SK-N-SH (cell line): ENCODE data around the gene ALAD. TPM values are rescaled to one million over a fixed set of nuclear protein-coding genes. Genes with fewer than 3 reads are reported as not detected.

Source experiments
- CTCF ChIA-PET: fragments of 300-600, 350-600 bp; formaldehyde crosslinking; extraction: SDS; loops from one replicate; lab custom pipeline; 2021; lab: Yijun Ruan, JAX
- POLR2A ChIA-PET: fragments of 350-600 bp; sonication (Branson Sonifier 250); formaldehyde crosslinking; extraction: SDS; loops from one replicate; lab custom pipeline; 2020; ENCODE audit warnings: antibody characterized with exemption, inconsistent platforms; lab: Yijun Ruan, JAX
- DNase-seq: peaks from one replicate; pipeline ENCODE4 v3.0.0; 2012
- H2AFZ ChIP-seq: fragments of 200-600 bp; sonication (generic); 2 replicates; pipeline ENCODE4 v1.8.1; 2016; ENCODE audit warnings: antibody characterized with exemption, mild to moderate bottlenecking, low read depth
- H3F3A ChIP-seq: fragments of 200-600 bp; sonication (generic); replicated peaks from 2 replicates; pipeline ENCODE3; 2016; ENCODE audit warnings: antibody characterized with exemption, mild to moderate bottlenecking; ENCODE audit not compliant: insufficient read depth
- H3K27ac ChIP-seq, 2 experiments: fragments of 200-500 bp in 1 of 2; fragments of 200-600 bp in 1 of 2; sonication (Bioruptor generic) in 1 of 2; sonication (generic), shearing (Covaris generic) in 1 of 2; 2 replicates each; pipeline versions ENCODE4 v1.5.1 to v1.6.1; 2014 to 2016; ENCODE audit warnings: low read depth in 2 of 2, inconsistent platforms in 1 of 2, low read length in 1 of 2, mild to moderate bottlenecking in 1 of 2, mixed read lengths in 1 of 2
- H3K27me3 ChIP-seq: fragments of 200-600 bp; sonication (generic), shearing (Covaris generic); 2 replicates; pipeline ENCODE4 v1.6.1; 2016; ENCODE audit warnings: mixed run types; ENCODE audit not compliant: insufficient read depth
- H3K36me3 ChIP-seq, 2 experiments: fragments of 200-500 bp in 1 of 2; fragments of 200-600 bp in 1 of 2; sonication (Bioruptor generic) in 1 of 2; sonication (generic) in 1 of 2; replicated peaks in 1 of 2; 2 replicates each; pipeline versions ENCODE3 to v1.5.1; 2014 to 2016; ENCODE audit warnings: low read length in 1 of 2, mild to moderate bottlenecking in 1 of 2; ENCODE audit not compliant: insufficient read depth in 2 of 2, control insufficient read depth in 1 of 2
- H3K4me1 ChIP-seq, 2 experiments: fragments of 200-500 bp in 1 of 2; fragments of 200-600 bp in 1 of 2; sonication (Bioruptor generic) in 1 of 2; sonication (generic), shearing (Covaris generic) in 1 of 2; 2 replicates each; pipeline versions ENCODE4 v1.5.1 to v1.6.1; 2014 to 2016; ENCODE audit warnings: low read depth in 1 of 2, low read length in 1 of 2, mixed run types in 1 of 2; ENCODE audit not compliant: insufficient read depth in 2 of 2, control insufficient read depth in 1 of 2
- H3K4me2 ChIP-seq: fragments of 200-600 bp; sonication (generic), shearing (Covaris generic); 2 replicates; pipeline ENCODE4 v1.6.1; 2017; ENCODE audit warnings: mixed run types
- H3K4me3 ChIP-seq, 2 experiments: fragments of 200-500 bp in 1 of 2; fragments of 200-600 bp in 1 of 2; sonication (Bioruptor generic) in 1 of 2; sonication (generic), shearing (Covaris generic) in 1 of 2; 2 replicates each; pipeline versions ENCODE4 v1.5.1 to v1.8.1; 2014 to 2016; ENCODE audit warnings: low read depth in 2 of 2, inconsistent platforms in 1 of 2, low read length in 1 of 2, mild to moderate bottlenecking in 1 of 2, mixed read lengths in 1 of 2, moderate library complexity in 1 of 2
- H3K79me2 ChIP-seq: fragments of 200-600 bp; sonication (generic); 2 replicates; pipeline ENCODE4 v1.8.1; 2017; ENCODE audit warnings: mild to moderate bottlenecking; ENCODE audit not compliant: insufficient read depth
- H3K9ac ChIP-seq: fragments of 200-600 bp; sonication (generic); 2 replicates; pipeline ENCODE4 v1.6.1; 2017; ENCODE audit warnings: mixed run types
- H3K9me2 ChIP-seq: fragments of 200-600 bp; sonication (generic); 2 replicates; pipeline ENCODE4 v1.6.1; 2017; ENCODE audit warnings: mixed run types
- H3K9me3 ChIP-seq: fragments of 200-600 bp; sonication (generic); 2 replicates; pipeline ENCODE4 v1.6.1; 2017; ENCODE audit warnings: mixed run types, mild to moderate bottlenecking, moderate library complexity
- H4K20me1 ChIP-seq: fragments of 200-600 bp; sonication (generic); 2 replicates; pipeline ENCODE4 v1.6.1; 2017; ENCODE audit warnings: mild to moderate bottlenecking, mixed run types; ENCODE audit not compliant: insufficient read depth
- CHD2 ChIP-seq: fragments of 150-350 bp; IDR thresholded peaks from 2 replicates; pipeline ENCODE4 v1.6.1; 2018; ENCODE audit warnings: low read length; ENCODE audit not compliant: partially characterized antibody
- ELF1 ChIP-seq: IDR thresholded peaks from 2 replicates; pipeline ENCODE4 v1.4.0; 2012
- FOXJ3 ChIP-seq: sonication (generic); formaldehyde crosslinking; IDR thresholded peaks from 2 replicates; pipeline ENCODE4 v1.5.1; 2020; ENCODE audit warnings: mild to moderate bottlenecking, missing genetic modification reagents
- GATA2 ChIP-seq: sonication (generic); formaldehyde crosslinking; IDR thresholded peaks from 2 replicates; pipeline ENCODE4 v1.5.0; 2020; ENCODE audit warnings: mild to moderate bottlenecking, missing genetic modification reagents
- MEF2A ChIP-seq: IDR thresholded peaks from 2 replicates; pipeline ENCODE4 v1.4.0; 2012; ENCODE audit warnings: low read depth, borderline replicate concordance
- MXI1 ChIP-seq: IDR thresholded peaks from 2 replicates; pipeline ENCODE4 v1.6.1; 2012; ENCODE audit warnings: mild to moderate bottlenecking, low read depth, low read length, improper control_type of control experiment
- NFIC ChIP-seq: IDR thresholded peaks from 2 replicates; pipeline ENCODE4 v1.4.0; 2012; ENCODE audit warnings: borderline replicate concordance
- PBX3 ChIP-seq: IDR thresholded peaks from 2 replicates; pipeline ENCODE4; 2012
- POLR2AphosphoS5 ChIP-seq: IDR thresholded peaks from 2 replicates; pipeline ENCODE4 v1.6.1; 2012; ENCODE audit warnings: low read depth, low read length
- RCOR1 ChIP-seq: fragments of 150-350 bp; IDR thresholded peaks from 2 replicates; pipeline ENCODE4 v1.6.1; 2017; ENCODE audit warnings: antibody characterized with exemption, low read length
- REST ChIP-seq: IDR thresholded peaks from 2 replicates; pipeline ENCODE4 v1.6.1; 2012; ENCODE audit warnings: mild to moderate bottlenecking, low read depth, low read length, moderate library complexity
- RFX5 ChIP-seq: IDR thresholded peaks from 2 replicates; pipeline ENCODE4 v1.6.1; 2012; ENCODE audit warnings: mild to moderate bottlenecking, improper control_type of control experiment, low read length
- TAF1 ChIP-seq: IDR thresholded peaks from 2 replicates; pipeline ENCODE4 v1.6.1; 2012; ENCODE audit warnings: low read depth, mild to moderate bottlenecking, low read length, moderate library complexity, borderline replicate concordance
- TEAD4 ChIP-seq: IDR thresholded peaks from 2 replicates; pipeline ENCODE4 v1.4.0; 2012; ENCODE audit warnings: mild to moderate bottlenecking, borderline replicate concordance; ENCODE audit not compliant: insufficient read depth
- USF1 ChIP-seq: IDR thresholded peaks from 2 replicates; pipeline ENCODE4 v1.4.0; 2012; ENCODE audit warnings: low read depth, borderline replicate concordance
- WGBS: methylation state at CpG from one replicate; pipeline ENCODE4 v1.1.6; 2017; ENCODE audit warnings: low lambda C conversion rate; 5-methylcytosine and 5-hydroxymethylcytosine counted together
- polyA plus RNA-seq, 3 experiments: library from polyadenylated mRNA; depleted of rRNA; stranded (reverse); fragments of >200 nt; gene quantifications; 2 replicates each; pipeline ENCODE4 v1.2.3, GENCODE V29; 2012
- TF ChIP-seq, protein P1 (sequence below): IDR thresholded peaks from 2 replicates; pipeline ENCODE4 v1.4.0; 2012; ENCODE audit warnings: low read depth, borderline replicate concordance
- TF ChIP-seq, protein P2 (sequence below): fragments of 150-350 bp; IDR thresholded peaks from 2 replicates; pipeline ENCODE4 v1.6.1; 2017; ENCODE audit warnings: antibody characterized with exemption, low read length, low read depth, borderline replicate concordance

The ALAD gene
- polyA plus RNA-seq, 1 of the 3 experiments (the other 2 are of a cell fraction): 10.7 TPM

GRCh38 chr9:113372059-113372458, 29.0 kb downstream of the ALAD start:
- H3K4me1 ChIP-seq: peaks cover 0 to 2% of the 10 kb centered on the region in 2 experiments; a peak in 1 of 4 replicates
- POLR2A ChIA-PET: interaction anchor here (1.3 kb wide), 1 partner anchor 29 kb away, joined by 3 read pairs; the partner anchor contains the start of gene ALAD
- H3F3A ChIP-seq: no peaks in the 10 kb centered on the region
- H3K36me3 ChIP-seq: peaks cover 0 to 14% of the 10 kb centered on the region in 2 experiments
- no peak overlapping the region for H3K27ac ChIP-seq
- CTCF ChIA-PET: interaction anchor here (0.9 kb wide), 1 partner anchor 29 kb away, joined by 5 read pairs; the partner anchor contains the start of gene ALAD
- H3K27me3 ChIP-seq: no peaks in the 10 kb centered on the region
- H3K9ac ChIP-seq: no peak overlapping the region
- no peaks in the 10 kb centered on the region for H3K9me3 ChIP-seq
- H3K79me2 ChIP-seq: no peaks in the 10 kb centered on the region
- 94% methylated on average over 5 of the region's 5 CpGs for whole genome bisulfite sequencing
- H3K4me2 ChIP-seq: no peak overlapping the region
- H3K9me2 ChIP-seq: no peaks in the 10 kb centered on the region
- H4K20me1 ChIP-seq: no peaks in the 10 kb centered on the region
- no peak for DNase-seq
- no peak overlapping the region for H3K4me3 ChIP-seq
- TF ChIP-seq, protein P1, sequence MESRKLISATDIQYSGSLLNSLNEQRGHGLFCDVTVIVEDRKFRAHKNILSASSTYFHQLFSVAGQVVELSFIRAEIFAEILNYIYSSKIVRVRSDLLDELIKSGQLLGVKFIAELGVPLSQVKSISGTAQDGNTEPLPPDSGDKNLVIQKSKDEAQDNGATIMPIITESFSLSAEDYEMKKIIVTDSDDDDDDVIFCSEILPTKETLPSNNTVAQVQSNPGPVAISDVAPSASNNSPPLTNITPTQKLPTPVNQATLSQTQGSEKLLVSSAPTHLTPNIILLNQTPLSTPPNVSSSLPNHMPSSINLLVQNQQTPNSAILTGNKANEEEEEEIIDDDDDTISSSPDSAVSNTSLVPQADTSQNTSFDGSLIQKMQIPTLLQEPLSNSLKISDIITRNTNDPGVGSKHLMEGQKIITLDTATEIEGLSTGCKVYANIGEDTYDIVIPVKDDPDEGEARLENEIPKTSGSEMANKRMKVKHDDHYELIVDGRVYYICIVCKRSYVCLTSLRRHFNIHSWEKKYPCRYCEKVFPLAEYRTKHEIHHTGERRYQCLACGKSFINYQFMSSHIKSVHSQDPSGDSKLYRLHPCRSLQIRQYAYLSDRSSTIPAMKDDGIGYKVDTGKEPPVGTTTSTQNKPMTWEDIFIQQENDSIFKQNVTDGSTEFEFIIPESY: no peak
- TF ChIP-seq USF1 (no peak), GATA2 (no peak), MXI1 (no peak), CHD2 (no peak), NFIC (no peak), FOXJ3 (CRISPR knock-in tag) (no peak), POLR2AphosphoS5 (no peak), RFX5 (no peak), TEAD4 (no peak), PBX3 (no peak), MEF2A (no peak), RCOR1 (no peak)
- H2AFZ ChIP-seq: no peak overlapping the region

DNA sequence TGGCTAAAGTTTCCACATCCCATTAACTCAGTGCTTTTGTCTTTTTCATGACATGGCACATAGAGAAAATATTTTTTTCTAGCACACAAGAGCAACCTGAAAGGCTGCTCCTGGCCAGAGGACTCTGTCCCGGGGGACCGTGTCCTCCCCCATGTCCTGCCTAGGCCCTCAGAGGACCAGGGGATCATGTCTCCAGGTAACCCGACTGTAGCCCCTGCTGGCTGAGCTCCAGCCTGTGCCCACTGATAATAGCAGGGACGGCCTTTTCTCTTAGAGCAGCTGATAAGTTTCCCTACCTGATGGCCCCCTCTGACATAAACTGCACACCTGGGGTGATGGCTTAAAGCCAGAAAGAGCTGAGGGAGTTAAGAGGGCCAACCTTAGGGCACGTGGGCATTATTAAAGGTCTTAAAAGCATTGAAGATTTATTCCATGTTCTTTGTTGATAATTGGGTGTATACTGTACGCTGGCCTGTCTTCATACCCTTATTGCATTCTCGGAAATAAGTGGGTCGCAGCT, 30.2 kb downstream of the ALAD start:
- no peak overlapping the region for H3K27ac ChIP-seq
- H4K20me1 ChIP-seq: no peaks in the 10 kb centered on the region
- no peak for TF ChIP-seq CHD2
- TF ChIP-seq GATA2: no peak
- TF ChIP-seq REST: no peak
- TF ChIP-seq, protein P2, sequence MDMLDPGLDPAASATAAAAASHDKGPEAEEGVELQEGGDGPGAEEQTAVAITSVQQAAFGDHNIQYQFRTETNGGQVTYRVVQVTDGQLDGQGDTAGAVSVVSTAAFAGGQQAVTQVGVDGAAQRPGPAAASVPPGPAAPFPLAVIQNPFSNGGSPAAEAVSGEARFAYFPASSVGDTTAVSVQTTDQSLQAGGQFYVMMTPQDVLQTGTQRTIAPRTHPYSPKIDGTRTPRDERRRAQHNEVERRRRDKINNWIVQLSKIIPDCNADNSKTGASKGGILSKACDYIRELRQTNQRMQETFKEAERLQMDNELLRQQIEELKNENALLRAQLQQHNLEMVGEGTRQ: no peak
- TF ChIP-seq USF1: no peak
- no peak for TF ChIP-seq RFX5
- no peak for TF ChIP-seq TAF1
- no peak for TF ChIP-seq ELF1
- H3K9me2 ChIP-seq: no peaks in the 10 kb centered on the region
- H3F3A ChIP-seq: no peaks in the 10 kb centered on the region
- no peak for DNase-seq
- H3K79me2 ChIP-seq: no peaks in the 10 kb centered on the region
- POLR2A ChIA-PET: no interaction called here
- WGBS: 84% methylated on average over 7 of the region's 8 CpGs
- no peak overlapping the region for H3K4me3 ChIP-seq
- H3K27me3 ChIP-seq: no peaks in the 10 kb centered on the region
- no peak overlapping the region for H2AFZ ChIP-seq
- no peak overlapping the region for H3K4me2 ChIP-seq
- H3K36me3 ChIP-seq: peaks cover 0 to 14% of the 10 kb centered on the region in 2 experiments
- CTCF ChIA-PET: interaction anchor here (0.9 kb wide), 1 partner anchor 30 kb away, joined by 5 read pairs; the partner anchor contains the start of gene ALAD
- peaks cover 0 to 2% of the 10 kb centered on the region in 2 experiments; a peak in 1 of 4 replicates for H3K4me1 ChIP-seq
- no peaks in the 10 kb centered on the region for H3K9me3 ChIP-seq
- no peak overlapping the region for H3K9ac ChIP-seq
